C4-2B (cell line): ENCODE measurements around the gene TXLNG.
"Not testable (repeated sequence)": the region's sequence is repeated elsewhere in the genome, so short reads cannot be mapped to it uniquely, and the experiment has no call there.

Experiments
- CTCF ChIP-seq: fragments of 450-650 bp; conservative IDR thresholded peaks from 2 replicates; pipeline ENCODE4 v1.5.1; 2017; ENCODE audit warnings: mild to moderate bottlenecking
- ZFX ChIP-seq: fragments of 450-650 bp; IDR thresholded peaks from 2 replicates; pipeline ENCODE4 v1.6.1; 2017

DNA sequence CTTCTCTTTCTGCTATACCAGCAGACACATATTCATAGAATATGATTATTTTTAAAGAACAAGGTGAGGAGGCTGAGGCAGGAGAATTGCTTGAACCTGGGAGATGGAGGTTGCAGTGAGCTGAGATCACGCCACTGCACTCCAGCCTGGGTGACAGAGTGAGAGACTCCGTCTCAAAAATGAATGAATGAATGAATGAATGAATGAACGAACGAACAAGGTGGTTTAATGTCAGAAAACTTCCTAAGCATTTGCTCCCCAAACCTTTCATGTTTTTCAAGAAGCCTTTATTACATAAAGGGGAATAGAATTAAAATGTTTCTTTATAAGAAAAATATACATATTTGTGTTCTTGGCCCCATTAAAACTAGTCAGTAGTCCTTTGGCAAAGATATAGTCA, 24.8 kb upstream of the TXLNG start:
- TF ChIP-seq CTCF, ZFX: not testable (repeated sequence)
